Measurements from ENCODE around the gene RNF43. TPM values are rescaled to one million over a fixed set of nuclear protein-coding genes. Genes with fewer than 3 reads are reported as not detected.

The RNF43 gene
- total RNA-seq, 1 experiment from 2014 or later, result 0.42 TPM

GRCh38 chr17:58415371-58416055 is 1.8 kb downstream of the RNF43 start:
- no peak overlapping the region for H3K56ac ChIP-seq (ENCODE audit: insufficient read length, low read depth, low read length)
- no peak overlapping the region for H3K9ac ChIP-seq (ENCODE audit: extremely low read depth, insufficient read length, low read length)
- no peak overlapping the region for H2BK120ac ChIP-seq (ENCODE audit: low read depth, low read length, poor library complexity, severe bottlenecking)
- no peaks in the 10 kb centered on the region for H3K4me1 ChIP-seq (ENCODE audit: insufficient read depth, low read length)
- H3K27ac Mint-ChIP-seq, result peak overlapping the region in 1 of 3 experiments; percentile 25; a peak in 1 of 7 replicates
- no peak for TF ChIP-seq CTCF (conservative IDR thresholded peaks at IDR 0.05)
- H3T11ph ChIP-seq (ENCODE audit: low read length), result no peak overlapping the region
- H3K9me3 ChIP-seq (ENCODE audit: control insufficient read depth, low read depth, low read length), result no peaks in the 10 kb centered on the region
- no peak overlapping the region for H3K14ac ChIP-seq (ENCODE audit: insufficient read depth, low read length)
- no peak overlapping the region for H2AFZ ChIP-seq (ENCODE audit: low read length)
- no peak overlapping the region for H3K18ac ChIP-seq (ENCODE audit: insufficient read length, low read depth, low read length)
- no peak overlapping the region for H4K5ac ChIP-seq (ENCODE audit: insufficient read length, low read depth, low read length)
- no peaks in the 10 kb centered on the region for H3K36me3 Mint-ChIP-seq (ENCODE audit: insufficient read depth in 1 of 3, low read depth in 3 of 3)
- no peak overlapping the region for H2BK5ac ChIP-seq (ENCODE audit: insufficient read length, low read length)
- H3K23me2 ChIP-seq (ENCODE audit: insufficient read length, low read depth, low read length, poor library complexity, severe bottlenecking), result peaks cover 4% of the 10 kb centered on the region
- no peak overlapping the region for H2BK20ac ChIP-seq (ENCODE audit: low read depth, low read length, poor library complexity, severe bottlenecking)
- no peak overlapping the region for H4K91ac ChIP-seq (ENCODE audit: insufficient read length, low read depth, low read length)
- H3K27me3 ChIP-seq (ENCODE audit: insufficient read depth, low read length), result no peaks in the 10 kb centered on the region
- peak overlapping the region; percentile 6 for H3K4me2 ChIP-seq (ENCODE audit: insufficient read depth, insufficient read length, low read length)
- no peak overlapping the region for H2BK15ac ChIP-seq (ENCODE audit: low read depth, low read length)
- H3K4ac ChIP-seq (ENCODE audit: low read depth, low read length), result no peak overlapping the region
- DNase-seq, result peak; percentile 68
- no peaks in the 10 kb centered on the region for H3K9me3 Mint-ChIP-seq
- H3K23ac ChIP-seq (ENCODE audit: insufficient read length, low read depth, low read length), result no peak overlapping the region
- H3K4me3 Mint-ChIP-seq, result peak overlapping the region in 1 of 2 experiments; percentile 20; a peak in 1 of 5 replicates
- H4K20me1 ChIP-seq (ENCODE audit: control insufficient read depth, insufficient read depth, insufficient read length), result no peaks in the 10 kb centered on the region
- peaks cover 5% of the 10 kb centered on the region; the same call in 1 of the 2 replicates for H3K27me3 Mint-ChIP-seq (ENCODE audit: low read depth)
- H2AK5ac ChIP-seq (ENCODE audit: insufficient read length, low read length), result no peak overlapping the region
- no peaks in the 10 kb centered on the region for H3K79me2 ChIP-seq (ENCODE audit: insufficient read depth, low read length)
- H2BK12ac ChIP-seq (ENCODE audit: insufficient read length, low read depth, low read length), result no peak overlapping the region
- H3K79me1 ChIP-seq (ENCODE audit: insufficient read depth, low read depth, low read length, poor library complexity, severe bottlenecking), result no peaks in the 10 kb centered on the region
- H4K8ac ChIP-seq (replicated peaks; ENCODE audit: insufficient read length, low read depth, low read length), result no peak overlapping the region
- H3K27ac ChIP-seq (ENCODE audit: insufficient read length, low read depth, low read length), result no peak overlapping the region
- no CpG with 5 or more reads among the region's 6 CpGs for WGBS (ENCODE audit: extremely low coverage, insufficient read length, low lambda C conversion rate)
- peaks cover 25 to 29% of the 10 kb centered on the region in 2 experiments for H3K4me1 Mint-ChIP-seq
